GM12801 (cell line): ENCODE measurements around the gene STXBP2.

ENCODE experiments used
- CTCF ChIP-seq: IDR thresholded peaks from one replicate; pipeline ENCODE4 v1.5.1; 2011; ENCODE audit warnings: control low read depth; ENCODE audit not compliant: insufficient read length; ENCODE audit errors: extremely low read depth

STXBP2 gene

DNA sequence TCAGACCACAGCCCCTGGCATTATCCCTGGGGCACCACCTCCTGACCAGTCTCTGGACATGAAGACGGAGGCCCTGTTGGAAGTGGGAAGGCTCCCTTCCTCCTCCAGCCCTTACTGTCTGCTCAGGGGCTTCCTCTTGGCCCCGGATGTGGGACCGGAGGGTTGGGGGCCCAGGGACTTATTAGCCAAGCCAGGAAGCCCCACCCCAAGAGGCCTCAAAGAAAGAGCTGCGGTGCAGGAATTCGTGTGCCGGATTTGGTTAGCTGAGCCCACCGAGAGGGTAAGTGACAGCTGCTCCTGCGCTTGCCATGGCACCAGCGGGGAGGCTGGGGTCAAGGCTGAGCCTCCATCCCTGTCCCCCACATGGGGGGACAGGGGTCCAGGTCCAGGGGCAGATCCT lies 31.9 kb downstream of the STXBP2 start, which contains the start of gene RETN:
Gene RETN (plus strand): TSS at position 208 of the 400 bp plus-strand sequence. CDS start 278 bp downstream, outside the sequence.
- TF ChIP-seq CTCF, result no peak

- no peak for TF ChIP-seq CTCF
These were observed 32.7 kb downstream of the STXBP2 start for GRCh38 chr19:7669641-7670040.

- no peak for TF ChIP-seq CTCF
These were observed 33.4 kb downstream of the STXBP2 start for GRCh38 chr19:7670150-7670783.

- TF ChIP-seq CTCF, result no peak
These were observed 33.9 kb downstream of the STXBP2 start for GRCh38 chr19:7670790-7671189.

DNA sequence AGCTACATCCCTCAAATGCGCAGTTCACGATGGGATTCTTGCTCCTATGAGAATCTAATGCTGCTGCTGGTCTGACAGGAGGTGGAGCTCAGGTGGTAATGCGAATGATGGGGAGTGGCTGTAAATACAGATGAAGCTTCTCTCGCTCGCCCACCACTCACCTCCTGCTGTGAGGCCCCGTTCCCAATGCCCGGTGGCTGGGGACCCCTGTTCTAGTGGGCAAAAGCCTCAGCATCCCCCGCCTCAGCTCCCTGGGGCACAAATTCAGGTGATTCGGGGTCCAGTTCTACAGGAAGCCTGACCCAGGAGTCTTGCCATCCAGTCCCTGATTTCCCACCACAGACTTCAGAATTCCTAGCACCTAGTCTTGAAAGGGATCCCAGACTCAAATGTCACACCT lies 35.6 kb downstream of the STXBP2 start:
- TF ChIP-seq CTCF, result no peak

DNA sequence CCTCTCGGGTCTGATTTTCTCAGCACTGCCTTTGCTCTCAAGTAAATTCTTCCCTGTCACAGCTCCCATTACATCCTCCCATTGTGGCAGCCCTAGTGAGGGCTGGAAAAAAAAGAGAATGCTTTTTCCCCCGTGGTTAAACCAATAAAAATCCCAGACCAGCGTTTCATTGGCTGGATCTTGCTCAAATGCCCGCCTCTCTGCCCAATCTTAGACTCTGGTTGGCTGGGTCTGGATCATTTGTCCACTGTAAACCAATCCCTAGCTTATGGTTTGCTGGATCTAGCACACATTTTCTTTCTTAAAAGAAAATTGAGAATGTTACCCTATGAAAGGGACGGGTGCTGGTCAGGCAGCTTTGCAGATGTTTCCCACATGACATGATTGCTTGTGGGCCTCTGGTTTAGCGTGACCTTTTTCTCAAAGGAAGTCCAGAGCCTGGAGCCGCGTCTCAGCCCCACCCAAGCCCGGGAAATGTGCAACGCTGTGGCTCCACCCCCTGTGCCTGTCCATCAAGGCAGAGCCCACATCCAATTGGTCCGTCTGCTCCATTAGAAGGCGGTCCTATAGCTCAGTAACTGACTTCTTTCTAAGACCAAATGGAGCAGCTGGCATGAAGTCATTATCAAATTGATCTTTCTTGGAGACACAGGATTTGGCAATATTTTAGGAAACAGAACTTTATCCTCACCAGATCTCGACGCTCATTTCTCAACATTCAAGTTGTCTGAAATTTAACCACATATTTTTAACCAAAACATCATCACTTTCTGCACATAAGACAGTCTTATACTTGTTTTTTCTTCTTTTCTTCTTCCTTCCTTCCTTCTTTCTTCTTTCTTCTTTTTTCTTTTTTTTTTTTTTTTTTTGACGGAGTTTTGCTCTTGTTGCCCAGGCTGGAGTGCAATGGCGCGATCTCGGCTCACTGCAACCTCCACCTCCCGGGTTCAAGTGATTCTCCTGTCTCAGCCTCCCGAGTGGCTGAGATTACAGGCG lies 37.4 kb downstream of the STXBP2 start:
- TF ChIP-seq CTCF, result no peak

- no peak for TF ChIP-seq CTCF
These were observed 39.5 kb downstream of the STXBP2 start for GRCh38 chr19:7676376-7676775.
